ENCODE measurements around the gene MAP2K5. TPM values are rescaled to one million over a fixed set of nuclear protein-coding genes. Genes with fewer than 3 reads are reported as not detected.

Gene MAP2K5
- polyA plus RNA-seq, 1 donor from 2014 or later: 15.2 TPM

GRCh38 chr15:67719330-67719959 lies 176.9 kb downstream of the MAP2K5 start:
- peaks cover 0 to 5% (median 4%) of the 10 kb centered on the region in 3 donors for H3K4me1 Mint-ChIP-seq
- peak overlapping the region in 1 of 3 donors; percentile 47 for H3K27ac Mint-ChIP-seq
- H3K9me3 Mint-ChIP-seq: no peaks in the 10 kb centered on the region
- H3K36me3 Mint-ChIP-seq: peaks cover 1% of the 10 kb centered on the region
- no peaks in the 10 kb centered on the region for H3K27me3 Mint-ChIP-seq
- no peak overlapping the region for H3K4me3 Mint-ChIP-seq

- Mint-ChIP-seq H3K27ac (no peak overlapping the region), H3K9me3 (no peaks in the 10 kb centered on the region), H3K4me1 (peaks cover 0 to 5% (median 4%) of the 10 kb centered on the region in 3 donors), H3K36me3 (peaks cover 1% of the 10 kb centered on the region), H3K4me3 (no peak overlapping the region), H3K27me3 (no peaks in the 10 kb centered on the region)
Measured at GRCh38 chr15:67720556-67721175, 178.2 kb downstream of the MAP2K5 start.

- peaks cover 0 to 5% (median 3%) of the 10 kb centered on the region in 3 donors for H3K4me1 Mint-ChIP-seq
- no peak overlapping the region for H3K27ac Mint-ChIP-seq
- H3K36me3 Mint-ChIP-seq: peaks cover 1% of the 10 kb centered on the region
Measured at GRCh38 chr15:67722030-67722817, 179.7 kb downstream of the MAP2K5 start.

GRCh38 chr15:67723294-67724024 lies 181.0 kb downstream of the MAP2K5 start:
- Mint-ChIP-seq H3K36me3 (peaks cover 1% of the 10 kb centered on the region), H3K27me3 (no peaks in the 10 kb centered on the region), H3K27ac (no peak overlapping the region), H3K9me3 (no peaks in the 10 kb centered on the region), H3K4me1 (peaks cover 0 to 5% (median 3%) of the 10 kb centered on the region in 3 donors), H3K4me3 (no peak overlapping the region)

More at GRCh38 chr15:67722030-67722817, 179.7 kb downstream of the MAP2K5 start:
- no peaks in the 10 kb centered on the region for H3K27me3 Mint-ChIP-seq
- no peaks in the 10 kb centered on the region for H3K9me3 Mint-ChIP-seq
- no peak overlapping the region for H3K4me3 Mint-ChIP-seq

- no peaks in the 10 kb centered on the region for H3K27me3 Mint-ChIP-seq
- no peak overlapping the region for H3K4me3 Mint-ChIP-seq
- peaks cover 0 to 5% (median 3%) of the 10 kb centered on the region in 3 donors for H3K4me1 Mint-ChIP-seq
- peaks cover 1% of the 10 kb centered on the region for H3K36me3 Mint-ChIP-seq
- H3K27ac Mint-ChIP-seq: no peak overlapping the region
- no peaks in the 10 kb centered on the region for H3K9me3 Mint-ChIP-seq
Measured at GRCh38 chr15:67724691-67725375, 182.3 kb downstream of the MAP2K5 start.

GRCh38 chr15:67730135-67730534 lies 187.6 kb downstream of the MAP2K5 start:
- Mint-ChIP-seq H3K4me3 (no peak overlapping the region), H3K27me3 (no peaks in the 10 kb centered on the region), H3K4me1 (peaks cover 0 to 4% (median 2%) of the 10 kb centered on the region in 3 donors), H3K27ac (no peak overlapping the region), H3K9me3 (no peaks in the 10 kb centered on the region), H3K36me3 (no peaks in the 10 kb centered on the region)

- Mint-ChIP-seq H3K27me3 (no peaks in the 10 kb centered on the region), H3K9me3 (no peaks in the 10 kb centered on the region), H3K27ac (no peak overlapping the region), H3K36me3 (no peaks in the 10 kb centered on the region), H3K4me1 (peaks cover 8 to 10% (median 9%) of the 10 kb centered on the region in 3 donors), H3K4me3 (no peak overlapping the region)
Measured at GRCh38 chr15:67731112-67731721, 188.7 kb downstream of the MAP2K5 start.

GRCh38 chr15:67732164-67732563 lies 189.7 kb downstream of the MAP2K5 start:
- H3K27ac Mint-ChIP-seq: no peak overlapping the region

GRCh38 chr15:67732671-67733374 lies 190.3 kb downstream of the MAP2K5 start:
- peaks cover 8 to 10% (median 9%) of the 10 kb centered on the region in 3 donors for H3K4me1 Mint-ChIP-seq
- H3K36me3 Mint-ChIP-seq: peaks cover 3% of the 10 kb centered on the region
- H3K9me3 Mint-ChIP-seq: no peaks in the 10 kb centered on the region
- no peak overlapping the region for H3K27ac Mint-ChIP-seq
- peak overlapping the region in 1 of 4 donors; percentile 43 for H3K4me3 Mint-ChIP-seq
- no peaks in the 10 kb centered on the region for H3K27me3 Mint-ChIP-seq

More at GRCh38 chr15:67732164-67732563, 189.7 kb downstream of the MAP2K5 start:
- H3K4me1 Mint-ChIP-seq: peaks cover 8 to 10% (median 9%) of the 10 kb centered on the region in 3 donors
- no peaks in the 10 kb centered on the region for H3K9me3 Mint-ChIP-seq
- H3K27me3 Mint-ChIP-seq: no peaks in the 10 kb centered on the region
- H3K36me3 Mint-ChIP-seq: peaks cover 2% of the 10 kb centered on the region
- H3K4me3 Mint-ChIP-seq: no peak overlapping the region

GRCh38 chr15:67735896-67736295 lies 193.4 kb downstream of the MAP2K5 start:
- Mint-ChIP-seq H3K4me3 (no peak overlapping the region), H3K36me3 (peaks cover 3% of the 10 kb centered on the region), H3K27ac (peak overlapping the region in 1 of 3 donors; percentile 63), H3K27me3 (no peaks in the 10 kb centered on the region), H3K4me1 (peaks cover 8 to 10% (median 9%) of the 10 kb centered on the region in 3 donors), H3K9me3 (no peaks in the 10 kb centered on the region)

- H3K27me3 Mint-ChIP-seq: no peaks in the 10 kb centered on the region
- H3K4me1 Mint-ChIP-seq: peaks cover 8 to 10% (median 9%) of the 10 kb centered on the region in 3 donors
- no peaks in the 10 kb centered on the region for H3K9me3 Mint-ChIP-seq
- peaks cover 3% of the 10 kb centered on the region for H3K36me3 Mint-ChIP-seq
- H3K4me3 Mint-ChIP-seq: no peak overlapping the region
- H3K27ac Mint-ChIP-seq: no peak overlapping the region
Measured at GRCh38 chr15:67736810-67737209, 194.3 kb downstream of the MAP2K5 start.

GRCh38 chr15:67738056-67738455 lies 195.6 kb downstream of the MAP2K5 start:
- Mint-ChIP-seq H3K36me3 (peaks cover 3% of the 10 kb centered on the region), H3K4me1 (peaks cover 7 to 10% (median 8%) of the 10 kb centered on the region in 3 donors)

GRCh38 chr15:67740405-67740804 lies 197.9 kb downstream of the MAP2K5 start:
- Mint-ChIP-seq H3K27me3 (no peaks in the 10 kb centered on the region), H3K4me1 (peaks cover 2 to 16% (median 5%) of the 10 kb centered on the region in 3 donors), H3K36me3 (peaks cover 3% of the 10 kb centered on the region), H3K4me3 (no peak overlapping the region), H3K27ac (no peak overlapping the region), H3K9me3 (no peaks in the 10 kb centered on the region)

More at GRCh38 chr15:67738056-67738455, 195.6 kb downstream of the MAP2K5 start:
- Mint-ChIP-seq H3K9me3 (no peaks in the 10 kb centered on the region), H3K4me3 (no peak overlapping the region), H3K27ac (no peak overlapping the region), H3K27me3 (no peaks in the 10 kb centered on the region)

All from IgD-negative memory B cell (primary cell).